NB4 (cell line): Measurements from ENCODE around the gene LHX6.

Experiments
- POLR2A ChIP-seq: IDR thresholded peaks from 2 replicates; pipeline ENCODE4 v1.6.1; 2011; ENCODE audit warnings: mild to moderate bottlenecking; ENCODE audit not compliant: insufficient read length; ENCODE audit errors: extremely low read depth
- TF ChIP-seq, protein P1 (sequence below): IDR thresholded peaks from 2 replicates; pipeline ENCODE4 v1.6.1; 2011; ENCODE audit warnings: low read depth, low read length
- TF ChIP-seq, protein P2 (sequence below): IDR thresholded peaks from one replicate; pipeline ENCODE4 v1.5.1; 2012; ENCODE audit warnings: low read depth, low read length

DNA sequence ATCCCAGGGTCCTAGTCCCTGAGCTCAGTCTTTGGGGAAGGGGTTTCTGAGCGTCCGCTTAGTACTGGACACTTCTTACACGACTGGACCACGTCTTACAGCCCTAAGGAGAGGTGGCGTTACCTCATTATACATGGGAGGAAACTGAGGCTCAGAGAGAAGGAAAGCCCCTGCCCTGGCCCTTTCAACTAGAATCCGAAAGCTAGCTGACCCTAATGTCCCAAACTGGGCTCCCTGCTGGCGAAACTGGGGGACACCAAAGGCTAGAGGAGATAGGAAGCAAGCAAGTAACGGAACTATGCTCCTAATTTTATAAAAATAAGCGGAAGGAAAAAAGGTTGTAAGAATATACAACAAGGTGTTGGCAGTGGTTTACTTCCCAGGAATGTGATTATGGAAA, 14.2 kb downstream of the LHX6 start:
- TF ChIP-seq, protein P1, sequence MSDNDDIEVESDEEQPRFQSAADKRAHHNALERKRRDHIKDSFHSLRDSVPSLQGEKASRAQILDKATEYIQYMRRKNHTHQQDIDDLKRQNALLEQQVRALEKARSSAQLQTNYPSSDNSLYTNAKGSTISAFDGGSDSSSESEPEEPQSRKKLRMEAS: no peak
- TF ChIP-seq, protein P2, sequence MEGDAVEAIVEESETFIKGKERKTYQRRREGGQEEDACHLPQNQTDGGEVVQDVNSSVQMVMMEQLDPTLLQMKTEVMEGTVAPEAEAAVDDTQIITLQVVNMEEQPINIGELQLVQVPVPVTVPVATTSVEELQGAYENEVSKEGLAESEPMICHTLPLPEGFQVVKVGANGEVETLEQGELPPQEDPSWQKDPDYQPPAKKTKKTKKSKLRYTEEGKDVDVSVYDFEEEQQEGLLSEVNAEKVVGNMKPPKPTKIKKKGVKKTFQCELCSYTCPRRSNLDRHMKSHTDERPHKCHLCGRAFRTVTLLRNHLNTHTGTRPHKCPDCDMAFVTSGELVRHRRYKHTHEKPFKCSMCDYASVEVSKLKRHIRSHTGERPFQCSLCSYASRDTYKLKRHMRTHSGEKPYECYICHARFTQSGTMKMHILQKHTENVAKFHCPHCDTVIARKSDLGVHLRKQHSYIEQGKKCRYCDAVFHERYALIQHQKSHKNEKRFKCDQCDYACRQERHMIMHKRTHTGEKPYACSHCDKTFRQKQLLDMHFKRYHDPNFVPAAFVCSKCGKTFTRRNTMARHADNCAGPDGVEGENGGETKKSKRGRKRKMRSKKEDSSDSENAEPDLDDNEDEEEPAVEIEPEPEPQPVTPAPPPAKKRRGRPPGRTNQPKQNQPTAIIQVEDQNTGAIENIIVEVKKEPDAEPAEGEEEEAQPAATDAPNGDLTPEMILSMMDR: no peak
- no peak for TF ChIP-seq POLR2A
